H54 (cell line): Measurements from ENCODE around the gene ABLIM2.

Experiments used
- DNase-seq: peaks from one replicate; pipeline ENCODE4 v3.0.0; 2011; ENCODE audit warnings: low spot score, mixed read lengths; ENCODE audit not compliant: insufficient read length
- FAIRE-seq: peaks from 3 replicates; lab custom pipeline; 2011; peaks lifted over from hg19 to GRCh38; lab: Jason Lieb, UNC
- POLR2A ChIP-seq: IDR thresholded peaks from 2 replicates; pipeline ENCODE4 v1.6.1; 2011; ENCODE audit warnings: low read depth, mild to moderate bottlenecking, low read length

ABLIM2 gene

DNA sequence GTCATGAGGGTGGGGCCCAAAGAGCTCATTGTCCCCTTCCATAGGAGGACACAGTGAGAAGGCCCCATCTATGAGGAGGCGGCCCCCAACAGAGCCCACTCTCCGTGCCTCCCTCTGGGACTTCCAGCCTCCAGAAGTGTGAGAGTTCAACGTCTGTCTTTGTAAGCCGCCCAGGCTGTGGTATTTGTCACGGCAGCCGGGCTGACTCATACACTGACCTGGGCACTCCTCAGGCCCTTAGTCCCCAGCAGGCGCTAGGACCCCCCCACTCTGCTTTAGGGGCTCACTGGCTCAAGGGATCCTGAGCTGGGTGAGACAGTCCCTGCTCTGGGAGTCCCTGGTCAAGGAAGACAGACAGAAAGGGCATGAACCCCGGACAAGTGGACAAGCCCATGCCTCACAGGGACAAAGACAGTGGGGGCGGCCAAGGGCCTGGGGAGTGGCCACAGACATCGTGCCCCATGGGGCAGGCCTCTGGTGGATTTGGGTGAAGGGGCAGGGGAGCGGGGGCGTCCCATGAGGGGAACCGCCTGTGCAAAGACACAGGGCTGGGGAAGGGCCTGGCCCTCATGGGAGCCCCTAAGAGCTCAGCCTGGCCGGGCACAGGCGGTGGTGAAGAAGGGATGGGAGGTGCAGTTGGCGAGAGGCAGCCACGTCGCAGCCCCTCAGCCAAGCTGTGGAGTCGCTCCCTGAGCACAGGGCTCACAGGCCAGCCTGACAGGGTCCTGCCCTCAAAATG is 21.5 kb downstream of the ABLIM2 start:
- DNase-seq (no peak), FAIRE-seq (no peak)
- TF ChIP-seq POLR2A, result no peak

DNA sequence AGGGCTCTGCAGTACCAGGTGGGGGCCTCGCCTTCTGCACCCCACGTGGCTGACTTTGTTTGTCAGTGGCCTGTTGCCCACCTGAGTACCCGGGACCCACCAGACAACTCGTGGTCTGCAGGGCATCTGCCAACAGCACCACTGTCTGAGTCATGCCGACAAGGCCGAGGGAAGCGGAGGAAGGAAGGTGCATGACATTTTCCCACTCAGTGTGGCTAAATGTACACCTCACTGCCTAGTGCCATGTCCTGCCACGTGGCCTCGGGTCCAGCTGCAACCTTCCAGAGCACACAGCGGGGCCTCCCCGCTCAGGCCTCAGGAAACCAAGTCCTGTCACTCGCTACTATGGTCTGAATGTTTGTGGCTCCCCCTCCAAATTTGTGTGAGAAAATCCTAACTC is 22.1 kb downstream of the ABLIM2 start:
- no peak for DNase-seq
- TF ChIP-seq POLR2A, result no peak
- FAIRE-seq, result no peak

DNA sequence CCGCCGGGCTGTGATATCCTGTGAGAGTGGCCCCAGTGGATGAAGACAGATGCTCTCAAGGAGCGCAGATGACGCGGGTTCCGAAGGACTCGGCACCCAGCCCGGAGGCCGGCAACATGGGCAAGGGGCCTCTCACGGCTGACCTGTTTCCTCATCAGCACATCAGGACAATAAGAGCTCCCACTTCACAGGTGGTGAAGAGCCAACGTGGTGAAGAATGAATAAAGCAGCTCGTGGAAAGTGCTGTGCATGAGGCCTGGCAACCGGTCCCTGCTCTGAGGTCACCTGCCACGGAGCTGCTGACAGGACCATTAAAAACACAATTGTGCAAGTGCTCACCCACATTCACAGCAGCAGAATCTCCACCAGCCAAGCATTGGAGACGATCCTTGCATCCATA is 22.9 kb downstream of the ABLIM2 start:
- FAIRE-seq (no peak), DNase-seq (no peak)
- no peak for TF ChIP-seq POLR2A

DNA sequence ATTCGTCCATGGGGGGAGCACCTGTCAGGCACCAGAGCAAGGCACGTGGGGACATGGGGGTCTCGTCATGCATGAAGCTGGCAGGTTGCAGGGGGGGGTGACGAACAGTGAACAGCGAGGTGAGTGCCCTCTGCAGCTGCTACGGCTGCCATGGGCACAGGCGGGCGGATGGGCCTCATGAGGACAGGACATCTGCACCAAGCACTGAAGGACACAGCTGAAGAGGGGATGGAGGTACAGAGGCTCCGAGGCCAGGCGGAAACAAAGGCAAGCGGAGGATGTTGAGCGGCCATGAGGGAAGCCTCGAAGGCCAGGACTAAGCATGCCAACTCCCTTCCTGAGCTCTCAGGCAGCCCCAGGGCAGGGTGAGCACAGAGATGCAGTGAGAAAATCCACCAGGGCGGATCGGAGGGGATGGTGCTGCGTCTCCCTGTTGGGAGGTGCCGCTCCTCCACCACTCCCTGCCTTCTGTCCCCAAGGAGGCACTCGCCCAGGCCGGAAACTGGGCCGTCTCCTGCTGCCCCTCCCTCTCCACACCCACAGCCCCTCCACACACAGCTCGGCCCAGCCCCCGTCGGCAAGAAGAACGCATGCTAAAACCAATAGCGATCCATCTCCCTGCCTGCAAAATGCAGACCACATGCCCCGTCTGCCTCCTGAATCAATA is 24.6 kb downstream of the ABLIM2 start:
- no peak for FAIRE-seq
- TF ChIP-seq POLR2A, result no peak
- no peak for DNase-seq

DNA sequence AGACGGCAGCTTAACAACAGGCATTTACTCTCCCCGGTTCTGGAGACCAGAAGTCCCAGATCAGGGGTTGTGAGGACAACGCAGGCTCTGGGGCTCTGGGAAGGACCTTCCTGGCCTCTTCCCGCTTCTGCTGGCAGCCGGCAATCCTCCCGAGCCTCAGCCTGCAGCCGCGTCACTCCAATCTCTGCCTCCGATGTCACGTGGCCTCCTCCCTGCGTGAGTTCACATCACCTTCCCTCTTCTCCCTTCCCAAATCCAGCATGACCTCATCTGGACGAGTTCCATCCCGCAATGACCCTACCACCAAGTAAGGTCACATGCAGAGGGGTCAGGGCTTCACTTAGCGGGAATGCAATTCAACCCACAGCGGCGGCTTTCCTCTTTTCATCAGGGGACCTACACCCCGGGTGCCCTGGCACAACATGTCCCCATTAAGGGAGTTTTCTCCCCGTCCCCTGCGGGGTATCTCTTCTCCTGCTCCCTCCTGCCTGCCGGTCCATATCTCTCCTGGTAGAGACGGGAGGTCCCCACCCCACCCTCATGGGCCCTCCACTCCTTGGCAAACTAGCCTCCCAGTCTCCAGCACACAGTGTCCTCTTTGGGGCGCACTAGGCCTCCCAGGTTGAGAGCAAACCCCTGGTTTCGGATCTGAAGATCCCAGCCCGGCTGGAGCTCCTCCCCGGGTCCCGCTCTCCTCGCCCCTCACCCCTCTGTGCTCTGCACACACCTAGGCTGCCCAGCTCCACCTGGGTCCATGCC is 25.5 kb downstream of the ABLIM2 start:
- no peak for TF ChIP-seq POLR2A
- DNase-seq (no peak), FAIRE-seq (no peak)

DNA sequence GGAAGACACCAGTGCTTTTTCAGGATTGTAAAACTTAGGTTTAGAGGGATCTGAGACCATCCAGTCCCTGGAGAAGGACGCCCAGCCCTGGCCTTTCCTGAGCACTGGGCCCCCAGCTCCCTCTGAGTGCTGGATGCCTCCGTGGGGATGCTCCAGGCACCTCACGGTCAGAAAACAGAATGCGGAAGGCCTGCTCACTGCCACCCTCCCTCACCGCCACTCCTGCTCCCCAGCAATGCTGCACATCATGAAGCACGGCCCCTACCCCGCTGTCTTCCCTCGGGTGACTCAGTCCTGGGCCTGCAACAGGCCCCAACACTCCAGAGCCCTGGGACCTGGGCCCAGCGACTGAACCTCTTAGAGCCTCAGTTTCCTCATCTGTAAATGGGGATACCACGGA is 26.2 kb downstream of the ABLIM2 start:
- no peak for FAIRE-seq
- TF ChIP-seq POLR2A, result no peak
- DNase-seq, result no peak

DNA sequence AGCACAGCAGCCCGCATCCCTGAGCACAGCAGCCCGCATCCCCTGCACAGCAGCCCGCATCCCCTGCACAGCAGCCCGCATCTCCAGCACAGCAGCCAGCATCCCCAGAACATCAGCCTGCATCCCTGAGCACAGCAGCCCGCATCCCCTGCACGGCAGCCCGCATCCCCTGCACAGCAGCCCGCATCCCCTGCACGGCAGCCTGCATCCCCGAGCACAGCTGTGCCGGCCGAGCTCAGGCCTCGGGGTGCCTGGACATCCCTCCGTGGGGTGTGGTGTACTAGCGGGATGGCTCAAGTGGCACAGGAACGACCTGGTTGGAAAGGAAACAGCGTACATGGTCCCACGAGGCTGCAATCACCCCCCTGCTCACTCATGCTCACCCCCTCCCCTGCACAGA is 26.8 kb downstream of the ABLIM2 start:
- TF ChIP-seq POLR2A, result no peak
- FAIRE-seq, result no peak
- DNase-seq, result no peak

GRCh38 chr4:8131210-8131609 is 27.4 kb downstream of the ABLIM2 start:
- DNase-seq (no peak), FAIRE-seq (no peak)
- TF ChIP-seq POLR2A, result no peak

- no peak for FAIRE-seq
- no peak for TF ChIP-seq POLR2A
- DNase-seq, result no peak
These were observed 28.1 kb downstream of the ABLIM2 start for GRCh38 chr4:8130346-8131066.

DNA sequence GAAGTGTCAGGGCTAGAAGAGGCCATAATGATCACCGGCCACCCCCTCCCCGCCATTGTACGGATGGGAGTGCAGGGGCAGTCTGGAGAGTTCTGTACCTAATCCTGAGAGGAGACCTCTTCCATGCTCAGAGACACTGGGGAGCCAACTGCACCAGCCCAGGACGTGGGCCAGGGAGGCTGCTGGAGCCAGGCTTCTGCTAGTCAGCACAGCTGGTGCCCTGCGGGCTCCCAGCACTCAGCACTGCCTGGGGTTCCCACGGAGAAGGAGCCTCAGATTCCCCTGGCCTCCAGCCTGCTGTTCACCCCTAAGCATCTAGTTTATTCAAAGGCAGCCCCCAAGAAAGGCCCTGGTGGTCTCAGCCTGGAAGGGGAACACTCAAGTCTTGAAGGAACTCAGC is 28.8 kb downstream of the ABLIM2 start:
- FAIRE-seq (no peak), DNase-seq (no peak)
- TF ChIP-seq POLR2A, result no peak

DNA sequence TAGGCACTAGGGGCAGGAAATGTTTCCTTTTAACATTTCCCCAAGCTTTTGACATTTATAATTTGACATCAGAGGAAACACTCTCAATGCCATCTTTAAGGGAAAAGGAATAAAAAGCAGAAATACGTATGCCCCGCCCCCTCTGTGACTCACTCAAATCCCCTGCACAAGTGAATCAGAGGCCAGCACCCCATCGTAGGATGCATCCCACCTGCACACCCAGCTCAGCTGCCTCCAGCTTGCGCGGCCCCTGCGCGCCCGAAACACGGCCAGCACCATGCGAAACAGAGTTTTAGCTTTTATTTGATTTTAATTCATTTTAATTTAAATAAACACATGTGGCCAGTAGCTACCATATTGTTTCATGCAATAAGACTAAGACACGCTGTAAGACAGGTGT is 29.5 kb downstream of the ABLIM2 start:
- FAIRE-seq (no peak), DNase-seq (no peak)
- no peak for TF ChIP-seq POLR2A

DNA sequence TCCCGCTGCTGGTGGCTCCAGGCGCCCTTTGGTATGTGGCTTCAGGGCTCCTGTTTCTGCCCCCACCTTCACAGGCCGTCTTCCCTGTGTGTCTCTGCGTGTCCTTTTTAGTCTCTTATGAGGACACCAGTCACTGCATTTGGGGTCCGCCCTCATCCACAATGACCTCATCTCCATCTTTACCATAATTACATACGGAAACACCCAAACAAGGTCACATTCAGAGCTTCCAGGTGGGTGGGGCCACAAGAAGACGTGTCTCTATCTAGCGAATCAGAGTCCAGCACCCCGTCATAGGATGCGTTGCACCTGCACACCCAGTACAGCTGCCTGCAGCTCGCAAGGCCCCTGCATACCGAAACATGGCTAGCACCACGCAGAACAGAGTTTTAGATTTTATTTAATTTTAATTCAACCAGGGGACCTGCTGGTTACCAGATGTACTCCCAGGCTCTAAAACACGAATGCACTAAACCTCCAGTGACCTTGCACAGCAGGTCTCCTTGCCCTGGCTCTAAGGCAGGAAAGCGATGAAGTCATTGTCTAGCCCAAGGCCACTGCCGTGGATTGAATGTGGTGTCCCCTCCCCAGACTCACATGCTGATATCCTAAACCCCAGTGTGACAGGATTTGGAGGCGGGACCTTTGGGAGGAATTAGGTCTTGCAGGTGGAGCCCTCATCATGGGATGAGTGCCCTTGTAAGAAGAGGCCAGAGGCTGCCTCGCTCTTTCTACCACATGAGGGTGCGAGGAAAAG is 30.3 kb downstream of the ABLIM2 start:
- FAIRE-seq (no peak), DNase-seq (no peak)
- no peak for TF ChIP-seq POLR2A

- FAIRE-seq (no peak), DNase-seq (no peak)
- TF ChIP-seq POLR2A, result no peak
These were observed 31.4 kb downstream of the ABLIM2 start for GRCh38 chr4:8127051-8127826.
